ENCODE data around the gene PABPN1L.

PABPN1L gene

GRCh38 chr16:88851616-88852015, 14.8 kb downstream of the PABPN1L start:
- no peak for DNase-seq (ENCODE audit: low read depth in 2 of 2)

- DNase-seq (ENCODE audit: low read depth in 2 of 2) = no peak
These were observed 15.8 kb downstream of the PABPN1L start for GRCh38 chr16:88850531-88851199.

GRCh38 chr16:88848557-88848956, 17.9 kb downstream of the PABPN1L start:
- no peak for DNase-seq (ENCODE audit: low read depth in 2 of 2)

GRCh38 chr16:88847654-88848053, 18.8 kb downstream of the PABPN1L start:
- no peak for DNase-seq (ENCODE audit: low read depth in 2 of 2)

GRCh38 chr16:88846088-88846487, 20.4 kb downstream of the PABPN1L start:
- DNase-seq (ENCODE audit: low read depth in 2 of 2) = no peak

GRCh38 chr16:88844419-88845036, 21.9 kb downstream of the PABPN1L start:
- DNase-seq (ENCODE audit: low read depth in 2 of 2) = no peak

GRCh38 chr16:88843256-88843655, 23.2 kb downstream of the PABPN1L start:
- DNase-seq (ENCODE audit: low read depth in 2 of 2) = no peak

- no peak for DNase-seq (ENCODE audit: low read depth in 2 of 2)
These were observed 23.7 kb downstream of the PABPN1L start for GRCh38 chr16:88842806-88843205.

GRCh38 chr16:88842308-88842756, 24.1 kb downstream of the PABPN1L start:
- no peak for DNase-seq (ENCODE audit: low read depth in 2 of 2)

GRCh38 chr16:88841521-88842307, 24.7 kb downstream of the PABPN1L start:
- DNase-seq (ENCODE audit: low read depth in 2 of 2) = no peak

- no peak for DNase-seq (ENCODE audit: low read depth in 2 of 2)
These were observed 25.8 kb downstream of the PABPN1L start for GRCh38 chr16:88840600-88841215.

GRCh38 chr16:88839745-88840599, 26.5 kb downstream of the PABPN1L start:
- no peak for DNase-seq (ENCODE audit: low read depth in 2 of 2)

- no peak for DNase-seq (ENCODE audit: low read depth in 2 of 2)
These were observed 27.4 kb downstream of the PABPN1L start for GRCh38 chr16:88839026-88839529.

- no peak for DNase-seq (ENCODE audit: low read depth in 2 of 2)
These were observed 27.9 kb downstream of the PABPN1L start for GRCh38 chr16:88838566-88838965.

GRCh38 chr16:88837806-88838205, 28.7 kb downstream of the PABPN1L start:
- DNase-seq (ENCODE audit: low read depth in 2 of 2) = no peak

GRCh38 chr16:88836791-88837190, 29.7 kb downstream of the PABPN1L start:
- no peak for DNase-seq (ENCODE audit: low read depth in 2 of 2)

- DNase-seq (ENCODE audit: low read depth in 2 of 2) = no peak
These were observed 30.6 kb downstream of the PABPN1L start for GRCh38 chr16:88835818-88836217.

- no peak for DNase-seq (ENCODE audit: low read depth in 2 of 2)
These were observed 31.1 kb downstream of the PABPN1L start for GRCh38 chr16:88835383-88835782.

GRCh38 chr16:88834670-88835069, 31.8 kb downstream of the PABPN1L start:
- no peak for DNase-seq (ENCODE audit: low read depth in 2 of 2)

- no peak for DNase-seq (ENCODE audit: low read depth in 2 of 2)
These were observed 33.4 kb downstream of the PABPN1L start for GRCh38 chr16:88833086-88833485.

- no peak for DNase-seq (ENCODE audit: low read depth in 2 of 2)
These were observed 34.6 kb downstream of the PABPN1L start for GRCh38 chr16:88831838-88832237.

Measured in stimulated activated CD4-positive, alpha-beta T cell treated with anti-CD3 and anti-CD28 coated beads, Interleukin-1b, Interleukin-23, amount 100 ng/mL, for 1 hour (primary cell).